ENCODE data around the gene SRGAP1. TPM values are rescaled to one million over a fixed set of nuclear protein-coding genes. Genes with fewer than 3 reads are reported as not detected.
"Not testable (repeated sequence)": the region's sequence is repeated elsewhere in the genome, so short reads cannot be mapped to it uniquely, and the experiment has no call there.

SRGAP1 gene
- total RNA-seq, 1 experiment from 2014 or later = 3.3 TPM

GRCh38 chr12:64194333-64195149 lies 350.0 kb downstream of the SRGAP1 start:
- no peak for DNase-seq (ENCODE audit: low spot score)

DNA sequence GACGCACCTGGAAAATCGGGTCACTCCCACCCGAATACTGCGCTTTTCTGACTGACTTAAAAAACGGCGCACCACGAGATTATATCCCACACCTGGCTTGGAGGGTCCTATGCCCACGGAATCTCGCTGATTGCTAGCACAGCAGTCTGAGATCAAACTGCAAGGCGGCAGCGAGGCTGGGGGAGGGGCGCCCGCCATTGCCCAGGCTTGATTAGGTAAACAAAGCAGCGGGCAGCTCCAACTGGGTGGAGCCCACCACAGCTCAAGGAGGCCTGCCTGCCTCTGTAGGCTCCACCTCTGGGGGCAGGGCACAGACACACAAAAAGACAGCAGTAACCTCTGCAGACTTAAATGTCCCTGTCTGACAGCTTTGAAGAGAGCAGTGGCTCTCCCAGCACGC lies 351.3 kb downstream of the SRGAP1 start:
- DNase-seq (ENCODE audit: low spot score) = not testable (repeated sequence)

- no peak for DNase-seq (ENCODE audit: low spot score)
Measured at GRCh38 chr12:64203036-64203435, 358.5 kb downstream of the SRGAP1 start.

DNA sequence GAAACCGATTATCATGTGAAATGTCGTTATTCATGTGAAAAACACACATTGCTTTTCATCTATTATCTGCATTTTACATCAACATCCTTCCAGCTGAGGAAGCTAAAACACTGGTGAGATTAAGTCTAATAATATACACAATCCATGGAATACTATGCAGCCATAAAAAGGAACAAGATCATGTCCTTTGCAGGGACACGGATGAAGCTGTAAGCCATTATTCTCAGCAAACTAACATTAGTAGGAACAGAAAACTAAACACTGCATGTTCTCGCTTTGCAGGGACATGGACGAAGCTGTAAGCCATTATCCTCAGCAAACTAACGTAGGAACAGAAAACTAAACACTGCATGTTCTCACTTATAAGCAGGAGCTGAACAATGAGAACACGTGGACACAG lies 359.3 kb downstream of the SRGAP1 start:
- no peak for DNase-seq (ENCODE audit: low spot score)

- DNase-seq (ENCODE audit: low spot score) = no peak
Measured at GRCh38 chr12:64205542-64205941, 361.0 kb downstream of the SRGAP1 start.

- DNase-seq (ENCODE audit: low spot score) = no peak
Measured at GRCh38 chr12:64207453-64207852, 363.0 kb downstream of the SRGAP1 start.

Other genes with a start within 250 kb of the SRGAP1 start
- 2.1 and 18.8 TPM in 2 replicates for gene DPY19L2, start 176.2 kb upstream of the SRGAP1 start, total RNA-seq (2014; rRNA removed; shearing (Covaris generic))
- gene RXYLT1, start 64.8 kb upstream of the SRGAP1 start, total RNA-seq (2014; rRNA removed; shearing (Covaris generic)) = 29.9 and 31.4 TPM in 2 replicates